Measurements from ENCODE around the gene GLIS1.

Gene GLIS1

DNA sequence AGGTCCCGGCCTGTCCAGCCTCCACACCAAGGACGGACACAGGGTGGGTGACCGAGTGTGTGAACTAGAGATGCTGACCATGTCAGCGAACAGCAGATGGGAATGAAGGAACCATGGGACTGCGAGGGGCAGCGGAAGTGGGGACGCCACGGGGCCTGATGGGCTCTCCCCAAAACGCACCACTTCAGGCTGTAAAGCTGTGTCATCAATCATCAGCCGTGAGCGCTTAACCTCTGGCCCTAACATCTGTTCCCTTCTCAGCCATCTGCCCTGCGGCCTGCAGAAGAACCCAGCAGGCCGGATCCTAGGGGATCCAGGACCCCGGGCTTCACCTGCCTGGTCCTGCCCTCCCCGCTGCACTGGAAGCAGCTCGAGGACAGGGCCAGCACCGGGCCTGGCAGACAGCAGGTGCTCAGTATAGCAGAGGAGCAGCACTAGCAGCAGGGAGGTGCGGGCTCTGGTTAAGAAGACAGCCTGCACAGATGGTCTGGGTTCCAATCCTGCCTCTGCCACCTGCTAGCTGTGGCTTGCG is 221.1 kb downstream of the GLIS1 start:
- DNase-seq = no peak

DNA sequence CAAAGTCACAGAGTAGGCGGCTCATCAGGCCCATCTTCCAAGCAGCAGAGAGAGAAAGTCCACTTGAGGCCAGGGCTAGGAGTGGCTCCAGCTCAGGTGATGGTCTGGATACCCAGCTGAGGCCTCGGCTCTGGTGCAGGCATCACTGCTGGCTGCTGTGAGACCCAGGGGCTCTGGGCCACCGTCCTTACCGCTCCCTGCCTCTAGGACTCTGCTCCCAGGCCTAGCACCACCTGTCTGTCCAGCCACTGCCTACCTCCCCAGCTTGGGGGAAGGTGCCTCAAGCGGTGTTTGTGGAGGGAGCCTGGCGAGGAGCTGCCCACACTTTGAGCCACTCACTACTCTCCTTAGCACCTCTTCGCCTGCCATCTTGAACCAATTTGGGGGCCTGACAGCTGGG is 221.9 kb downstream of the GLIS1 start:
- DNase-seq = no peak

GRCh38 chr1:53516181-53516580 is 222.8 kb downstream of the GLIS1 start:
- DNase-seq = no peak

GRCh38 chr1:53514436-53514835 is 224.5 kb downstream of the GLIS1 start:
- no peak for DNase-seq

DNA sequence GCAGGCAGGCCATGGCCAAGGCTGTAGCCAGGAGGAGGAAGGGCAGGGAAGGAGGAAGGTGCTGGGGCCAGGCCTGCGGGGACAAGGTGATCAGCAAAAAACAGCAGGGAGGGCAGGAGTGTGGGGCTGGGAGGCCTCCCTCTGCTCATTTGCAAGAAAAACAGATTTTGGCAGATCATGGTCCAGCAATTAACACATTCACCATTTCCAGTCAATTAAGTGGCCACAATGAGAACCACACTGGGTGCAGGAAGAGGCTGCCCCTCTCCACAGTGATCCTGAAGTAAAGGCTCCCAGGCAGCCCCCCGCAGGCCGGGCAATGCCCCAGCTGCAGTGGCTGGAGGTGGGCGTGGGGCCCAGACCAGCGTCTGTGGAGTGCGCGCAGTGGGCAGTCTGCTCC is 225.1 kb downstream of the GLIS1 start:
- DNase-seq = no peak

DNA sequence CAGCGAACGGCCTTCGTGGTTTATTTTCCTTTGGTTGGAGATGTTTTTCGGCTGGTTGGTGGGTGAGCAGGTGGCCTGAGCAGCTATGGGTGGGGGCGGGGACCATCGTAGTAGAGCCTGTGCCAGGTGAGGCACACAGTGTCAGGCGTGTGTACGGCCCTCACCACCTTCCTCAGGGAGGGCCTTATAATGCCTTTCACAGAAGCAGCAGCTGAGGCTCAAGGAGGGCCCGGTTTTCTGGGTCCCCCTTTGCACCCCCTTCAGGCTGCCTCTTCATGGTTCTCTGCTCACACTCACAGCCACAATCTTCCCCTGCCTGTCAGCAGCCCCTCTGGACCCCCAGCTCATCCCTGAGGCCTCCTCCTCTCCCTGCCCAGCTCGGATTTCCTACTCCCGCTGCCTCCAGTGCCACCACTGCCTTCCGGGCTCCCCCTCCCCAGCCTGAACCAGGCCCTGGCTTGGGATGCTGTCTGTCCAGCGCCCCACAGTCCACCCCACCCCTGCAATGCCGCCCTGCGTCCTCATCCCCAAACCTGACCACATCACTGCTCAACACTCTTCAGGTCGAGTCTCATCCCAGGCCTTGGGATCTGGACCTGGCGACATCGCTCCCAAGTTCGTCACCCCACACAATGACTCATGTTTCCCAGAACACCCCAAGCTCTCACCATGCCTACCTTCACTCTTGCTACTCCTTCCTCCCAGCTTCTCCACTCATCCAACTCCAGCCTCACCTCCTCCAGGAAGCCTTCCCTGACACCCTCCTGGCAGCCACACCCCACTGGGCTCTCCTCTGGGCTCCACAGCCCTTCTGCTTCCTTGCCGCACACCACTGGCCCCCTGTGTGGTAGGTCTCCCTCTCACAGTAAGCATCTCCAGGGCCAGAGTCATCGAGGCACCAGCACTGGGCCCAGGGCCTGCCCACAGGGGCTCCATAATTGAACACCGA is 225.9 kb downstream of the GLIS1 start:
- DNase-seq = no peak

DNA sequence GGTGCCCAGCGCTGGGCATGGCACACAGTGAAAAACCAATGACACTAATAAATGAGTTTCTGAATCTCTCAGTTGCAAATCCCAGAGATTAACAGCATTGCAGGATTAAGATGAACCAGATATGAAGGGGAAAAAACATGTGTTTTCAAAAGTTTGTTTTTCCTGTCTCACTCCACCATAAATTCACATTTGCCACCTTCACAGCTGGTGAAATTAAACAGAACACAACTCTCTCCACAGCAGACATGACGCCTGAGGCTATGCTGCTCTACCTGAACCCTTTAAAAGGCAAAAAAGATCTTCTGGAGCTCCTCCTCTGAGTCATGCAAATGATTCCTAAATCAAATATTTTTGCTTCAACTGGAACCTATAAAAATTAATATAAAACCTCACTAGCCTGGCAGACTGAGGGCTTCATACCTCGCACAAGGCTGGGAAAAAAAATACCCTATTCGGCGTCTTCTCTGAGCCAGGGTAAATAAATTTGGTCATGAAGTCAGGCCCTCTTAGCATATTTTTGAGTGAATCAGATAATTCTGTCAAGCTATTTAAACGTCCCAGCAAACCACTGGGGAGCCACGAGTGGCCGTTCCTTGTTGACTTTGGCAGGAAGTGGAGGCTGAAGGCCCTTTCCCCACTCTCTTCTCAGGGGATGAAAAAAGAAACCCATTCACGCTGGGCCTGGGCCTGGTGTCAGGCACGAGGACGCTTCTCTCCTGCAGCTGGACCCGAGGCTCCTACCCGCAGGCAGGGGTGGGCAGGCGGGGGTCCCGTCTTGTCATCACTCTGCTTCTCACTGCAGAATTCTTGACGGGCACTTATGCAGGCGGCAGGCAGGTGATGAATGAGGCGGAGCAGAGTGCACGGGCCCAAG is 226.8 kb downstream of the GLIS1 start:
- no peak for DNase-seq

DNA sequence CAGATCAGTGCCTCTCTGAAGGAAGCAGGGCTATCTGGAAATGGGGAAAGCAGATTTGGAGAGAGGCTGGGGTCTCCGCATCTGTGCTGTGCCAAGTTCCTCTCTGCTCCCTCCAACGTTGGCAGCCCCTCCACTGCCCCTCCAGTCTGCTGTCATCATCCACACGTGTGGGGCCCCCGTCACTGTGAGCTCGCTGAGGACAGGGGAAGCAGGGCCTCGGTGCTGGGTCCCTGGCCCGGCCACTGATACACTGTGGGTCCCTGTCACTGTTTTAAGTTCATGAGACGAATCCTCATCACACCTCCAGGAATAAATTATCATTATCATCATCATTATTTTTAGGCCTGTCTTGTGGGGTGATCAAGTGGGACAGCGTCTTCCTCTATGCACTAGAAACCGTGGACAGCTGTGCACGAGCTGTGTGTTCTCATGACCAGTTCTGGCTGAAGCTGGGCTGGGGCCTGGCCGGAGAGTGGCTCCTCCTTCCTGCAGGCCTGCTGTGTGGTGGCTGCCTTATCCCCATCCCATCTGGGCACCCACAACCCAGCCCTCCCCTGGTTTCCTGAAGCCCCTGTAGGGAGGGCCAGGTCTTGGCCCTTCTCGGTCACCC is 227.5 kb downstream of the GLIS1 start:
- DNase-seq = no peak

DNA sequence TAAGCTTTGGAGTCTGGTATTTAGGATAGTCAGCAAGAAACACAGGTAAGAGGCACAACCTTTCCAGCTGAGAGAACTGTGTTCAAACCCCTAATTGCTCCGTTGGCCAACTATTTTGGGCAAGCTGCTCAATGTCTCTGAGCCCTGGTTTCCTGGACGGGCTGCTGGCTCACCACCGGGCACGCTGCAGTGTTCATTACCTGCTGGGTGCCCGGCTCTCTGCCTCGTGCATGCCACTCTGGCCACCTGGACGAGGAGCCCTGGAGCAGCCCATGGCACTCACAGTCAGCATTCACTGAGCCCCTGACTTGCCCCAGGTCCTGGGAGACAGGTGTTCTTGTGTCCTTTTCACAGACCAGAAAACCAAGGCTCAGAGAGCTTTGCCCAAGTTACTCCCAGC is 228.7 kb downstream of the GLIS1 start:
- no peak for DNase-seq

- no peak for DNase-seq
These were observed 229.2 kb downstream of the GLIS1 start for GRCh38 chr1:53509775-53510174.

DNA sequence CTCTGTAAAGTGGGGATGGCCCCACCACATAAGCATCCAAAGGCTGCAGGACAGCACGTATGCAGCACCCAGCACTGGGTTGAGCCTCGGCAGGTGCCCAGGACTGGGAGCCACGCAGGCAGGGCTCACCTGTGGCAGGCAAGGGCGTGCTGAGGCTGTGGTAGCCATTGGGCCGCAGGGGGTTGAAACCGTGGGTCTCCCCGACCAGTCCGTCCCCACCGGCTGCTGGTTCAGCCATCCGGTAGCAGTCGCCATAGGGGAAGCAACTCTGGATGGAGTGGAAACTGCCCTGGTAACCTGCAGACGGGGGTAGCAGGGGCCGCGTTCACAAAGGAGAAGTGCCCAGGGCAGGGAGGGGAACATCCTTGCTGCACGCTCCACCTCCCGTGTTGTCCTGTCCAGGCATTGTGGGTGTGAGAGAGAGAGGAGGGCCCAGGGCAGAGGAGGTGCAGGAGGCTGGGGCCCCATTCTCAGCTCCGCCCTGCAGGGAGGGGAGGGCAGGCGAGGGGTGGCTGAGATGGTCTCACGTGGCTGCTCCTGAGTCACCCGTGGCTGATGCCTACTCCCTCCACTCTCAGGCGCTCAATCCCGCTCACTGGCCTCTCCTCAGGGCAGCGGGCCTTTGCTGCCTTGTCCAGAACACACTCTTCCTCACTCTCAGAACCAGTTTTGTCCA is 229.8 kb downstream of the GLIS1 start:
- DNase-seq = no peak

GRCh38 chr1:53508056-53508990 is 230.6 kb downstream of the GLIS1 start:
- no peak for DNase-seq

- no peak for DNase-seq
These were observed 231.7 kb downstream of the GLIS1 start for GRCh38 chr1:53507116-53507820.

DNA sequence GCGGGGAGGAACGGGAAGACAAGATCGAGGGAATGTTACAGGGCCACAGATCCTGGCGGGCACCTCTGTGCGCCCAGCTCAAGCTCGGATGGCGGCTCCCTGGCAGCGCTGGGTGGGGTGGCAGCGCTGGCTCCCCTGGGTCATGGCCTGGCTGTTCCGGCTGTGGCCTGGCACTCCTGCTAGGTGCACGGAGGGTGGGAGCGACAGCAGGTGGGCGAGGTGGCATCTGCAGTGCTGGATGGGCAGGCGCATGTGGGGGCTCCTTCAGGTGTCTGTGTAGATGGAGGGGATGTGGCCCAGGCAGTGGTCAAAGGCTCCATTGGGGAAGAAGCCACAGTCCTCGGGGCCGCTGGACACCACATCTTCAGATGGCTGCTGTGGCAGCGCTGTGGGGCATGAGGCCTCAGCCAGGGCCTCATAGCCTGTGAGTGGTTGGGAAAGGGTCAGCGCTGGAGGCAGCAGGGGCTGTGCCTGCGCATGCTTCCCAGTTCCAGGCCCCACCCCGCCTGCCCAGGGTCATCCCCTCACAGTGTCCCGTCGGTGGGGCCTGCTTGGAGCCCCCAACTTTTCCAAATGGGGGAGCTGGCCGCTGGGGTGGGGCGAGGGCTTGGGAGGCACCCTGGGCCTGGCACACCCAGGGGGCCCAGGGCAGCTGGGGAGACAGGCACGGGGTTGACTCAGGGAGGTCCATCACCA is 232.5 kb downstream of the GLIS1 start:
- DNase-seq = no peak

DNA sequence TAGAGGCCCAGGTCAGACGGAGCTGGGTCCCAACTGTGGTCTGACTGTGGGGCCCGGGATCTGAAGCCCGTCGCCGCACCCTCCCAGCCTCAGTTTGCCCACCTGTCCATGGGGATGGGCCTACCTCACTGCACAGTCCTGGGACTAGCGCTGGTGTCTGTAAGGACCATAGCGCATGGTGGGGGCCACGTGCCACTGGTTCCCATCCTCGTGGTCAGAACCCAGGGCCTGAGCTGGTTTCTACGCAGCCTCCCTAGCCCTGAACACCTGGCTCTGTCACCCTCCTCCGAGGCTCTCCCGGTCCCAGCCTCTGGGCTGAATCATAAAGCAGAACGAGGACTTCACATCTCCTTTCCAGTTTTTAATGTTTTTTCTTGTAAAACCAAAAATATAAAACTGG is 233.1 kb downstream of the GLIS1 start:
- no peak for DNase-seq

DNA sequence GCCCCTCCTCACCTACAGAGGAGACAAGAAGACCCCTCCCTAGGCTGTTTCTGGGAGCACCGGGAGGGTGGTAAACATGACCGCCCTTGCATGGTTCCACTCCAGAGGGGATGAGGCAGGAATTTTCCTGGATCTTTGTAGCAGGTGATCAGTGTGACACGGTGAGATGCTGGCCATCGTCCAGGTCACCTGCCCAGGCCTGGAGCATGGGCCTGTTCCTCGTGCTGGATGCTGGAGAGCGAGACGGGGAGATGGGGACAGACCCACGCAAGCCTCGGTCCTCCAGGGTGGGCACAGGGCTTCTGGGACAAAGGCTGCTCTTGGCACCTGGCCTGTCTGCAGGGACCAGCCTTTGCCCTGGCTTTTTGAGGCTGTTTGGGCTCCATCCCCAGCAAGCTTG is 233.6 kb downstream of the GLIS1 start:
- no peak for DNase-seq

- DNase-seq = no peak
These were observed 234.1 kb downstream of the GLIS1 start for GRCh38 chr1:53504901-53505300.

- DNase-seq = no peak
These were observed 235.3 kb downstream of the GLIS1 start for GRCh38 chr1:53503433-53504217.

Measured in activated effector memory CD4-positive, alpha-beta T cell treated with anti-CD3 and anti-CD28 coated beads, Interleukin-2, amount 50 U/mL, for 16 hours (primary cell).